ENCODE data around the gene VCAN. TPM values are rescaled to one million over a fixed set of nuclear protein-coding genes. Genes with fewer than 3 reads are reported as not detected.

The VCAN gene
- total RNA-seq, 1 donor, result 1,493 TPM

DNA sequence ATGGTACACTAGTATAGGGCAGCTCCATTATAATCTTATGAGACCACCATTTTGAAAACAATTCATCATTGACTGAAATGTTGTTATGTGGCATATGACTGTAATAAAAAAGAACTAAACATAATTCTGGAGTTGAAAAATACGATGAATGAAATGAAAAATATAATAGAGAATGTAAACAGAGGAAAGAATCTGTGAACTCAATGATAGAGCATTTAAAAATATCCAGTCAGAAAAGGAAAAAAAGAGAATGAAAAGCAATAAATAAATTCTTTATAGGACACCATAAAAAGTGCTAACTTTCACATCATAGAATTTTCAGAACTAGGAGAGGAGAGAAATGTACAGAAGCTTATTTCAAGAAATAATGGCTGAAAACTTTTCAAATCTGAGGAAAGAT lies 17.6 kb upstream of the VCAN start:
- no peak for DNase-seq (ENCODE audit: low read depth)
- H3K4me3 ChIP-seq (ENCODE audit: low read depth, low read length), result no peak overlapping the region
- no peak for TF ChIP-seq CTCF (IDR thresholded peaks at IDR 0.05; ENCODE audit: insufficient read depth, low read length)

DNA sequence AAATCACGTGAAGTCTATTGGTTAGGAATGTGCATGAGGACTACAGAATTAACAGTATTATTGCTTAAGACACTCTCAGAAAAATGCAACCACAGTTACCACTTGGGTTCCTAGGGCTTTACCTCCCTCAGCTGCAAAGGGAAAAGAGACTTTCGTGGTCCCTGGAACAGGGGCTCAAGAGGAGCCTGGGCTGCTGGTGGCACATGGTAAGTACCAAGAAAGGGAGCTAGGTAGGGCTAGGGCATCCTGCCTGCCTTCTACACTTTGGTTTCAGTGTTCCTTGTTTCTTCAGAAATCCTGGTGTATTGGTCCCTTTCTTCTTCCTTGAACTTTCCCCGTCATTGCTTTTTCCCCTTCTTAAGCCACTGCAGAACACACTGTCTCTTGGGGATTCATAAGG lies 7.3 kb upstream of the VCAN start:
- no peak overlapping the region for H3K4me3 ChIP-seq (ENCODE audit: low read depth, low read length)
- DNase-seq (ENCODE audit: low read depth), result no peak
- no peak for TF ChIP-seq CTCF (IDR thresholded peaks at IDR 0.05; ENCODE audit: insufficient read depth, low read length)

DNA sequence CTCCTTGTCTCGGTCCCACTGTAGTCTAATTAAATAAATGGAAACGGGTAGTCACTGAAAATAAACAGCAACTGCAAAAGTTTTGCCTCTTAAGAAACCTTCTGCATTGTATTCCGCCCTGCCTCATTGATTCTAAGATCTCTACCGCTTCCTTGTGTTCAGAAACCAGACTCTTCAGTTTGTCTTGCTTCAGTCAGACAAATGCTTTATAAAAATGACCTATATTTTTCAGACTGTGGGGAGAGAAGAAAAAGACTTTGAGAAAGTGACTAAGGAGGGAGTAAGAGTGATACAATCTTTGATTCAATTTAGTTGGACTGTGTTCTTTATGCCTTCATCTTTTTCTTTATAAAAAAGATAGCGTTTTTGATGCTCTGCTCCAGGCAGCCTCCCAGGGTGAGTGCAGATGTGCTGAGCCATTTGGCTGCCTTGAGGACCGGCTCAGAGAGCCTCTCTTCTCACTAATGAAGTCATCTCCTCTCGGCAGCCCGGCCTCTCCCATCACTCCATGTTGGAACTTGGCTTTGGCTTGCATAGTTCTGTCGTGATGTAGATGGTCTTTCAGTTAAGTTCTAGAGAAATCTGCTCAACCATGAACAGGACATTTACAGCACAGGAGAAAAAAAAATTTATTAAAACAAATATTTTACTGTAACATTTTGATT lies 4.0 kb upstream of the VCAN start:
- peak; percentile 89 for DNase-seq (ENCODE audit: low read depth)

GRCh38 chr5:83469075-83469474 lies 2.5 kb upstream of the VCAN start:
- TF ChIP-seq CTCF (IDR thresholded peaks at IDR 0.05; ENCODE audit: insufficient read depth, low read length), result no peak
- H3K4me3 ChIP-seq (ENCODE audit: low read depth, low read length), result no peak overlapping the region
- no peak for DNase-seq (ENCODE audit: low read depth)

More for the DNA sequence above, 4.0 kb upstream of the VCAN start:
- peak overlapping the region; percentile 44 for H3K4me3 ChIP-seq (ENCODE audit: low read depth, low read length)
- peak; percentile 65 for TF ChIP-seq CTCF (IDR thresholded peaks at IDR 0.05; ENCODE audit: insufficient read depth, low read length)

GRCh38 chr5:83470526-83471404 lies 779 bp upstream of the VCAN start:
- H3K4me3 ChIP-seq (ENCODE audit: low read depth, low read length), result peak overlapping the region; percentile 92
- DNase-seq (ENCODE audit: low read depth), result peak; percentile 31
- TF ChIP-seq CTCF (IDR thresholded peaks at IDR 0.05; ENCODE audit: insufficient read depth, low read length), result no peak

GRCh38 chr5:83472213-83472507 lies 616 bp downstream of the VCAN start:
- H3K4me3 ChIP-seq (ENCODE audit: low read depth, low read length), result peak overlapping the region; percentile 92
- TF ChIP-seq CTCF (IDR thresholded peaks at IDR 0.05; ENCODE audit: insufficient read depth, low read length), result no peak
- DNase-seq (ENCODE audit: low read depth), result peak; percentile 26

All from fibroblast of the aortic adventitia (primary cell).